NT2/D1 (cell line): ENCODE measurements around the gene ITGAE.
"Not testable (repeated sequence)": the region's sequence is repeated elsewhere in the genome, so short reads cannot be mapped to it uniquely, and the experiment has no call there.

ENCODE experiments used
- DNase-seq: peaks from one replicate; pipeline ENCODE4 v3.0.0-alpha.2; 2011; ENCODE audit warnings: low read depth, low spot score
- H3K27me3 ChIP-seq: 2 replicates; pipeline ENCODE4 v1.6.0; 2011; ENCODE audit warnings: mild to moderate bottlenecking; ENCODE audit not compliant: insufficient read length, insufficient read depth
- H3K36me3 ChIP-seq: 2 replicates; pipeline ENCODE4 v1.6.1; 2011; ENCODE audit warnings: mild to moderate bottlenecking, low read length, mixed read lengths; ENCODE audit not compliant: insufficient read depth, insufficient read length
- H3K4me1 ChIP-seq: 2 replicates; pipeline ENCODE4 v1.5.1; 2011; ENCODE audit not compliant: insufficient read depth, insufficient read length
- H3K4me3 ChIP-seq: 2 replicates; pipeline ENCODE4 v1.5.1; 2011; ENCODE audit warnings: low read depth; ENCODE audit not compliant: insufficient read length
- H3K9ac ChIP-seq: 2 replicates; pipeline ENCODE4 v1.6.0; 2011; ENCODE audit warnings: low read depth; ENCODE audit not compliant: insufficient read length
- H3K9me3 ChIP-seq: 2 replicates; pipeline ENCODE4 v1.5.1; 2011; ENCODE audit warnings: mild to moderate bottlenecking, low read length; ENCODE audit not compliant: insufficient read depth
- SUZ12 ChIP-seq: IDR thresholded peaks from 2 replicates; pipeline ENCODE4 v1.6.1; 2011; ENCODE audit not compliant: insufficient read length, insufficient read depth; ENCODE audit errors: extremely low read depth
- YY1 ChIP-seq: IDR thresholded peaks from 2 replicates; pipeline ENCODE4 v1.6.1; 2011; ENCODE audit not compliant: insufficient read length, insufficient read depth
- ZNF274 ChIP-seq: IDR thresholded peaks from 2 replicates; pipeline ENCODE4 v1.6.1; 2011; ENCODE audit warnings: mild to moderate bottlenecking, low read depth, low read length

ITGAE gene

DNA sequence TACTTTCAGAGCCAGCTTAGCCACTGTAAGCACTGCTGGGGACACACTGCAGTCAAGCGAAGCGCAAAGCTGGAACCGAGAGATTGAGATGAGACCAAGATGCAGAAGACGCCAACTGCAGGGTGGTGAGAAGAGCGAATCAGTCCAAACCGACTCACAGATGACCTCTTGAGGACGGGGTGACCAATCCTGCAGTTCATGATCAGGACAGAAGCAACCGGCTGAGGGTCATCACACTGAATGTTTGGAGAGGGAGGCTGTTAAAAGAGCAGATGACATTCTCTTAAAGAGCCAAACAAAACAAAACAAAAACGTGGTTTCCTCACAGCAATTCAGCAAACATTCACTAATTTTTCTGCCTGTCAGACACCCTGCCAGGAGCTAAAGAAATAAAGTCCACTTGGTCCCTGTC is 68.8 kb downstream of the ITGAE start:
- H3K9me3 ChIP-seq, result no peaks in the 10 kb centered on the region
- no peak for DNase-seq
- no peak for TF ChIP-seq YY1
- no peak for TF ChIP-seq SUZ12
- no peak for TF ChIP-seq ZNF274
- peaks cover 12% of the 10 kb centered on the region for H3K36me3 ChIP-seq
- no peak overlapping the region for H3K4me3 ChIP-seq
- H3K27me3 ChIP-seq, result no peaks in the 10 kb centered on the region
- H3K4me1 ChIP-seq, result peaks cover 3% of the 10 kb centered on the region
- H3K9ac ChIP-seq, result no peak overlapping the region

DNA sequence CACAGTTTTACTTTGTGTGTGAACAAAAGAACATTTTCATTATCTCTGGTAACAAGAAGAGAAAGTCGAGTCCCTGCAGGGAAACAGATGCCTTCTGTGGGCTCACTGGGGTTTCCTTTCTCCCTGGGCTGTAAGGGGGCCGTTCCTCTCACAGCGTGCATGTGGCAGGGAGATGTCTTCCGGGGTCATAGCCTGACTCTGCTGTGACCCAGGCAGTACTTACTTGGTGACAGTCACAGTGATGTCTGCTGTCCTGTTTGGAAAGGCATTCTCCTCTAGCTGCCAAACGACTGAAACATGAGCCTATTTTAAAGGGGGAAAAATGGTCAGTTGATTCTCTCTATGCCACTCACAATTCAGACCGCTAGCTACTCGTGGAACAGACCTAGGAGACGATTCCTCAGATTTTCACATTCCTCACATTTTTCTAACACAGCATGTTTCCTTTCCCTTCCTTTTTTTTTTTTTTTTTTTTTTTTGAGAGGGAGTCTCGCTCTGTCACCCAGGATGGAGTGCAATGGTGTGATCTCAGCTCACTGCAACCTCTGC is 70.0 kb downstream of the ITGAE start:
- no peak overlapping the region for H3K9ac ChIP-seq
- no peak for TF ChIP-seq SUZ12
- TF ChIP-seq YY1, result no peak
- no peak for TF ChIP-seq ZNF274
- peaks cover 3% of the 10 kb centered on the region for H3K4me1 ChIP-seq
- no peak overlapping the region for H3K4me3 ChIP-seq
- no peak for DNase-seq
- H3K9me3 ChIP-seq, result no peaks in the 10 kb centered on the region
- H3K36me3 ChIP-seq, result peaks cover 23% of the 10 kb centered on the region
- H3K27me3 ChIP-seq, result no peaks in the 10 kb centered on the region

DNA sequence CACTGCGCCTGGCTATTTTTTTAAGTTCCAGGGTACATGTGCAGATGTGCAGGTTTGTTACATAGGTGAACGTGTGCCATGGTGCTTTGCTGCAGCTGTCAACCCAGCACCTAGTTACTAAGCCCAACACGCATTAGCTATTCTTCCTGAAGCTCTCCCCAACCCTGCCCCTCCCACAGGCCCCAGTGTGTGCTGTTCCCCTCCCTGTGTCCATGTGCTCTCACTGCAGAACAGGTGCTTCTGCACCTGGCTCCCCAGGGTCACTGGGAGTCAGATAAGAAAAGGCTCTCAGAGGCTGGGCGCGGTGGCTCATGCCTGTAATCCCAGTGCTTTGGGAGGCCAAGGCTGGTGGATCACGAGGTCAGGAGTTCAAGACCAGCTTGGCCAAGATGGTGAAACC is 71.1 kb downstream of the ITGAE start:
- no peaks in the 10 kb centered on the region for H3K27me3 ChIP-seq
- H3K9me3 ChIP-seq, result no peaks in the 10 kb centered on the region
- H3K4me3 ChIP-seq, result no peak overlapping the region
- peaks cover 34% of the 10 kb centered on the region for H3K36me3 ChIP-seq
- TF ChIP-seq ZNF274, result no peak
- no peak for TF ChIP-seq YY1
- TF ChIP-seq SUZ12, result no peak
- H3K9ac ChIP-seq, result no peak overlapping the region
- no peak for DNase-seq
- H3K4me1 ChIP-seq, result peaks cover 3% of the 10 kb centered on the region

DNA sequence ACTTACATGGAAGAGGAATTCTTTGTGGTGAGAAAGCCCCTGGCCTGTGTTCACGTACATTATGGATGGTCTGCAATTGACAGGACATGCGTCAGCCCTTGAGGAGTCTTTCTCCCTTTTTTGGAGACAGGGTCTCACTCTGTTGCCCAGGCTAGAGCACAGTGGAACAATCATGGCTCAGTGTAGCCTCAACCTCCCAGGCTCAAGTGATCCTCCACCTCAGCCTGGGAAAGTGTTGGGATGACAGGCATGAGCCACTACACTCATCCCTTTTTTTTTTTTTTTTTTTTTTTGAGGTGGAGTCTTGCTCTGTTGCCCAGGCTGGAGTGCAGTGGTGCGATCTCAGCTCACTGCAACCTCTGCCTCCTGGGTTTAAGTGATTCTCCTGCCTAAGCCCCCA is 72.9 kb downstream of the ITGAE start:
- H3K4me3 ChIP-seq, H3K27me3 ChIP-seq, DNase-seq, H3K9ac ChIP-seq, H3K9me3 ChIP-seq, H3K4me1 ChIP-seq: not testable (repeated sequence)
- H3K36me3 ChIP-seq, result peaks cover 39% of the 10 kb centered on the region

DNA sequence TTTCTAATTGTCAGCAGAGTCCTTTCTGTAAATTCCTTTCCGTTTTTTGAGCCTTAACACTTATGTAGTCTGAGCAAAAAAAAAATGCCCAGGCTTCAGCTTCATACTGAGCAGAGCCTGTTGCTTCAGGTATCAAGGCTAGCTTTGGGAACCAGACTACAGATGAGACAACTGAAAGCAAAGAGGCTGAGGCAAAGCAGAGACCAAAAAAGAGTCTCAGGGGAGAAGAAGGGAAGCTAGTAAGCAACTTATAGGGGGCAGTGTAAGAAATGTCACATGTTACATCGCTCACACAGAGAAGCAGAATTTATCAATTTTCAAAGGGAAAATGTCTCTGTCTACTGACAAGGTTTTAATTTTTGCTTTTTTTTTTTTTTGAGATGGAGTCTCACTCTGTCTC is 73.9 kb downstream of the ITGAE start:
- Histone ChIP-seq H3K9ac (no peak overlapping the region), H3K27me3 (no peaks in the 10 kb centered on the region), H3K4me1 (peaks cover 5% of the 10 kb centered on the region), H3K36me3 (peaks cover 39% of the 10 kb centered on the region), H3K9me3 (no peaks in the 10 kb centered on the region), H3K4me3 (no peak overlapping the region)
- TF ChIP-seq SUZ12 (no peak), ZNF274 (no peak), YY1 (no peak)
- DNase-seq, result no peak

DNA sequence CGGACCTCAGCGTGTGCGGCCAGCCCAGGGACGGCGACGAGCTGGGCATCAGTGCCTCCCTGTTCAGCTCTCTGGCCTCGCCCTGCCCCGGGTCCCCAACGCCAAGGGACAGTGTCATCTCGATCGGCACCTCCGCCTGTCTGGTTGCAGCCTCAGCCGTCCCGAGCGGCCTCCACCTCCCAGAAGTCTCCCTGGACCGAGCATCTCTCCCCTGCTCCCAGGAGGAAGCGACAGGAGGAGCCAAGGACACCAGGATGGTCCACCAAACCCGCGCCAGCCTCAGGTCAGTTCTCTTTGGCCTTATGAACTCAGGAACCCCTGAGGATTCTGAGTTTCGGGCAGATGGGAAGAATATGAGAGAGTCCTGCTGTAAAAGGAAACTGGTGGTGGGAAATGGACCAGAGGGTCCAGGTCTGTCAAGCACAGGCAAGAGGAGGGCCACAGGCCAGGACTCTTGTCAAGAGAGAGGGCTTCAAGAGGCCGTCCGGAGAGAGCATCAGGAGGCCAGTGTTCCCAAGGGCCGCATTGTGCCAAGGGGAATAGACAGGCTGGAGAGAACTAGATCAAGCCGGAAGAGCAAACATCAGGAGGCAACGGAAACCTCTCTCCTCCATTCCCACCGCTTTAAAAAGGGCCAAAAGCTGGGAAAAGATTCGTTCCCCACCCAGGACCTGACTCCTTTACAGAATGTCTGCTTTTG is 76.5 kb downstream of the ITGAE start:
- H3K27me3 ChIP-seq, result no peaks in the 10 kb centered on the region
- peak overlapping the region; percentile 99 for H3K9ac ChIP-seq
- H3K36me3 ChIP-seq, result peaks cover 42% of the 10 kb centered on the region
- DNase-seq, result no peak
- TF ChIP-seq SUZ12, result no peak
- TF ChIP-seq YY1, result no peak
- no peak for TF ChIP-seq ZNF274
- H3K4me1 ChIP-seq, result peaks cover 2% of the 10 kb centered on the region
- no peaks in the 10 kb centered on the region for H3K9me3 ChIP-seq
- H3K4me3 ChIP-seq, result peak overlapping the region; percentile 93

DNA sequence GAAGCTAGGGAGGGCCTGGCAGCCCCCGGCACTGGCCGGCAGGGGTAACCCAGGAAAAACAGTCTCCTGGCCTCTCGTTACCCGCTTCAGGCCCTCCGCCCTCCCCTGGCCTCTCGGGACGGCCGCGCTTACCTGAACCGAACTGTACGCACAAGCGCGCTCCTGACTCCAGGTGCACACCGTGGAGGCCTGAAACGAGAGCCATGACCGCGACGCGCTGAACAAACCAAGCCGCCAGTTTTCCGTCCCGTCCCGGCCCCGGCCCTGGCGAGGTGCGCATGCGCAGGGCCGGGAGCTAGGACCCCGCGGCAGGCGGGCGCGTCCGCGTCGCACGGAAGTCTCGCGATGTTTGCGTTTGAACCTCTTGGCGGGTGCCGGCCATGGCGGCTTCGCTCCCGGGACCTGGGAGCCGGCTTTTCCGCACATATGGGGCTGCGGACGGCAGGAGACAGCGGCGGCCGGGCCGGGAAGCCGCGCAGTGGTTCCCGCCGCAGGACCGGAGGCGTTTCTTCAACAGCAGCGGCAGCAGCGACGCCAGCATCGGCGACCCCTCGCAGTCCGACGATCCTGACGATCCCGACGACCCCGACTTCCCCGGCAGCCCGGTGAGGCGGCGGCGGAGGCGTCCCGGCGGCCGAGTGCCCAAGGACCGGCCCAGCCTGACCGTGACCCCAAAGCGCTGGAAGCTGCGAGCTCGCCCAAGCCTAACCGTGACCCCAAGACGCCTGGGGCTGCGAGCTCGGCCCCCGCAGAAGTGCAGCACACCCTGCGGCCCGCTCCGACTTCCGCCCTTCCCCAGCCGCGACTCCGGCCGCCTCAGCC is 77.2 kb downstream of the ITGAE start, which contains the start of gene HASPIN:
Gene HASPIN (plus strand): TSS at position 348 of the 822 bp plus-strand sequence. CDS start 33 bp downstream, at position 381.
- TF ChIP-seq ZNF274, result no peak
- no peak for TF ChIP-seq SUZ12
- peak; percentile 70 for TF ChIP-seq YY1
- H3K9ac ChIP-seq, result peak within 1 kb of the TSS; percentile 99
- peak within 1 kb of the TSS; percentile 93 for H3K4me3 ChIP-seq
- no peaks in the 10 kb centered on the region for H3K27me3 ChIP-seq
- peaks cover 38% of the 10 kb centered on the region for H3K36me3 ChIP-seq
- peaks cover 2% of the 10 kb centered on the region for H3K4me1 ChIP-seq
- peak; percentile 80 for DNase-seq
- no peaks in the 10 kb centered on the region for H3K9me3 ChIP-seq
